HG02763 (cell line): ENCODE results near the gene RYR1.
"Not testable (repeated sequence)": the region's sequence is repeated elsewhere in the genome, so short reads cannot be mapped to it uniquely, and the experiment has no call there.

Experiments used
- ATAC-seq: cut with Tn5 transposase; IDR thresholded peaks from one replicate; pipeline ENCODE4 v1.9.1; 2021; ENCODE audit warnings: mild to moderate bottlenecking, moderate library complexity; ENCODE audit not compliant: unreplicated experiment

RYR1 gene

DNA sequence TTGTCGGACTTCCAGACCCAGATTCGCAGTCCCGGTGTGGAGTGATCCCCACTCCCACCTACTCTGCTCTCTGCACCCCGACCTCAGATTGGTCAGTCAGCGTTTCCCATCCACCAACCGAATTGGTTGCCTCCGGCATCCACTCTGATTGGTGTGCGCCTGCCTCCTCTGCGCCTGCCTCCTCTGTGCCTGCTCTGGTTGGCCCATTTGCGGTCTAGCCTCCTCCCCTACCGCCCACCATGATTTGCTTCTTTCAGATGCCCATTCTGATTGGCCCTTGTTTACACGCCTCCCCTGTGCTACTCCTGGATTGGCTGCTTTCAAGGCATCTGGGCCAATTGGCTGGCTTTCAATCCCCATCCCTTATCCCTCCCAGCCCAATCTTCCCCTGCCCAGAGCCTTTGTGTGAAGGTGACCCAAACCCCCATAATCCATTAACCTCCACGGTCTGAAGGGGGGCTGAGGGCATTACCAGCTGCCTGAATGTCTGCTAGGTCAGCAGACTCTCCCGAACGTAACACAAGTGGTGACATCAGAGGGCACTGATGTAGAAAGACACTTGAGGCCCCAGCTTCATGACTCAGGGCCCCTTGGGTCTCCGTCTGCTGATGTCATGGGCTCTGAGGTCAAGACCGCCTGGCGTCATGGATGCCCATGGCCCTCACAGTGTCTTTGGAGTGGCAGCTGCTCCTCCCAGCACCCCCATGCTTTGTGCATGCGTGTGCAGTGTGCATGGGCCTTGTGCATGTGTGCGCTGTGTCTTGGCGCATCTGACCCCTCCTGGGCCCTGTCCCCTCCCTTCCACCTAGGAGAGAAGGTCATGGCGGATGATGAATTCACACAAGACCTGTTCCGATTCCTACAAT lies 103.8 kb downstream of the RYR1 start:
- ATAC-seq, result no peak

DNA sequence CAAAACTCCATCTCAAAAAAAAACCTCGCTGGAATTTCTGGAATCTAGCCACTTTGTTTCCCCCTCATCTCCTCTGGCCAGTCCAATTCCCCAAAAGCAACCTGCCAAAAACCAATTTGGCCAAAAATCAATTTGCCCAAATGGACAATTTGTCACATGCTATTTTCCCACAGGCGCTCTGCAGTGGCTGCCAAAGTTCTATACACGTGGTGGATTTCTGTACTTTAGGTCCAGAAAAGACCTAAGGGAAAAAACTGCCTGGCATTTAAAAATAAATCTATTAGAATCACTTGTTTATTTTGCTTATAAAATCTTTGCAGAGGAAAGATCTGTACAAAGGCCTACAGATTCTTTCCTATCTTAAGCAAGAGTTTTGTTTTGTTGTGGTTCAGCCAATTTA lies 104.9 kb downstream of the RYR1 start:
- no peak for ATAC-seq

DNA sequence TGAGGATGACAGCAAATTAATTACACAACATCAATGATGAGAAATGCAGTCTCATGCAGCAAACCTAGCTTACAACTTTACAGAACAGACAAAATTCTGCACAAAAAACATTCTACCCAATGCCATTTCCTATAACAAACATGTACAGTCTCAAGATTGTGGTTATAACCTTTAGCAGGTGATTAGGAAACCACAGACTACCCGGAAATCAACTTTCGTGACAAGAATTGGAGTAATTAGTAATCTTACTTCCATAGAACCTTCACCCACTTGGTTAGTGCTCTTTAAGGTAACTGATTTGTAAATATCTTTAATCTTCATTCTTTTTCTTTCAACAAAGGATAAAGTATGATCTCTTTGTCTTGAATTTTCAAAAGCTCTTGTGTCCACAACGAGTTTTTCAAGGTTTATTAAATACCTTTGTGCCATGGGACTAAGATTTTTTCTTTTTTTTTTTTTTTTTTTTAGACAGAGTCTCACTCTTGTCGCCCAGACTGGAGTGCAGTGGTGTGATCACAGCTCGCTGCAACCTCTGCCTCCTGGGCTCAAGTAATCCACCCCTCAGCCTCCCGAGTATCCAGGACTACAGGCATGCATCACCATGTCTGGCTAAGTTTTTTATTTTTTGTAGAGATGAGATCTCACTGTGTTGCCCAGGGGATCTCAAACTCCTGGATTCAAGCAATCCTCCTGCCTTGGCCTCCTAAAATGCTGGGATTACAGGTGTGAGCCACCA lies 105.5 kb downstream of the RYR1 start:
- ATAC-seq, result no peak

DNA sequence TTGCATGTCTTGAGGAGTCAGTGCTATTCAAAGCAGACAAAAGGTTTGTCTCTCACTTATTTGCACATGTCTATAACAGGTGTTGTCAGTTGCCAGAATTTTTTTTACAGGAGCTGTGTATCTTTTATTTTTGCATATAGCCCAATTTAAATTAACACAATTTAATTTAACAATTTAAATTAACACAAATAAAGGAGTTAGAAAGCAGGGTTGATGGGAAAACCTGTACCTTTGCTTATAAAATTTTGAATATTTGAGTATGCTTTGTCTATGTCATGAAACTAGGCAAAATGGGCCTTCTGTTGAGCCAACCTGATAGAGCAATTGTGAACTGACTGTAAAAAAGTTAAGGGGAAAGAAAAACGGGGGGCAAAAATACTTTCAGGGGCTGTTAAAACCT lies 106.3 kb downstream of the RYR1 start:
- no peak for ATAC-seq

DNA sequence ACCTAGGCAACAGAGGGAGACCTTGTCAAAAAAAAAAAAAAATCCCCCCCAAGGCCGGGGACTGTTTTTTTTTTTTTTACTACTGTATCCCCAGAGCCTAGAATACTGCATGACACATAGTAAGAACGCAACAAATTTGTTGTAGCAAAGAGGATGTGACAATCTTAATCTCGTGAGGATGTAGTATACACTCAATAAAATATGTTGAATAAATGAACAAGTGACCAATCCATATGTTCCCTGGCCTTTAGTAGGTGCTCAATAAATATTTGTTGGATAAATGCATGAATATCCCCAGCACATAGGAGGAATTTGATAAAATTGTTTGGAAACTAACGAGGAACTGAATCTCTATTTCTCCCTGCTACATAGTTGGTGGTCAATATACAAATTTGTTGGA lies 108.5 kb downstream of the RYR1 start:
- ATAC-seq, result no peak

DNA sequence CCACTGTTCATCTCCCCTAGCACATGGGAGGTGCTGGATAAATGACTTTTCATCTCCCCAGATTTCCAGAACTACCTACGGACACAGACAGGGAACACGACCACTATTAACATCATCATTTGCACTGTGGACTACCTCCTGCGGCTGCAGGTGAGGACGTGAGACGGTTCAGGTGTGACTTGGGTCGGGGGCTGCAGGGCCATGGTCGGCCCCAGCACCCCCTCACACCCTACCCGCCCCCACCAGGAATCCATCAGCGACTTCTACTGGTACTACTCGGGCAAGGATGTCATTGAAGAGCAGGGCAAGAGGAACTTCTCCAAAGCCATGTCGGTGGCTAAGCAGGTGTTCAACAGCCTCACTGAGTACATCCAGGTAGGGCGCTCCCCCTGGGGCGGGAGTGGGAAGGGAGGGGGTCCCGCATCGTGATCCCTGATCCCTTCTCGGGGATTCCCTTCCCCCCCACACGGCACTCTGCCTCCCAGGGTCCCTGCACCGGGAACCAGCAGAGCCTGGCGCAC lies 109.9 kb downstream of the RYR1 start:
- ATAC-seq, result no peak

DNA sequence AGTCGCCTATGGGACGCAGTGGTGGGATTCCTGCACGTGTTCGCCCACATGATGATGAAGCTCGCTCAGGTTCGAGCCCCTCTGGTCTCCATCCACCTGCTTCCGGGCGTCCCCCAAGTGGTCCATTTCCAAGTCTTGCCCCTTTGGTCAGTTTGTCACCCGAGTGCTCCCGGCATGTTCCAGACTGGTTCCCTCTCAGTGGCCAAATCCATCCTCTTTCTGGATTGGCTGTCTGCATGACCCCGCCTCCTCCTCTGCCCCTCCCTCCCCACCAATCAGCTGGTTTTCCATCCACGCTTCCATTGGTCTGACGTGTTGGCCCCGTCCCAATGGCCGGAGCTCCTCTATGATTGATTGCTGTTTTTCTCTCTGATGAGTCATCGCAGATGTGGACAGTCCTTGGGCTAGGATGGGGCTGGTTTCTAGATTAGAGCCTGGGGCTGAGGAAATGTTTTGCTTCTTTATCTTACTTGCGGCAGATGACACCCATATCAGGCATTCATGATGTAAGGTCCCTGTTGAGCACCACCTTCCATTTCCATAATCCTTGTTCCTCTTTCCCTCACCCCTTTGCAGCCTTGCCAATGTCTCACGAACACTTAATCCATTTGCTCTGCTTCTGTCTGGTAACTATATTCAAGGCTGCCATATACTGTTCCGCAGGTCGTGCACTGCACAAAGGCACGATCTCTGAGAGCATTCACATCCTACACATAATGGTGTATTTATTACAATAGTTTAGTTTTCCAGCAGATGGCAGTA lies 110.5 kb downstream of the RYR1 start:
- no peak for ATAC-seq

DNA sequence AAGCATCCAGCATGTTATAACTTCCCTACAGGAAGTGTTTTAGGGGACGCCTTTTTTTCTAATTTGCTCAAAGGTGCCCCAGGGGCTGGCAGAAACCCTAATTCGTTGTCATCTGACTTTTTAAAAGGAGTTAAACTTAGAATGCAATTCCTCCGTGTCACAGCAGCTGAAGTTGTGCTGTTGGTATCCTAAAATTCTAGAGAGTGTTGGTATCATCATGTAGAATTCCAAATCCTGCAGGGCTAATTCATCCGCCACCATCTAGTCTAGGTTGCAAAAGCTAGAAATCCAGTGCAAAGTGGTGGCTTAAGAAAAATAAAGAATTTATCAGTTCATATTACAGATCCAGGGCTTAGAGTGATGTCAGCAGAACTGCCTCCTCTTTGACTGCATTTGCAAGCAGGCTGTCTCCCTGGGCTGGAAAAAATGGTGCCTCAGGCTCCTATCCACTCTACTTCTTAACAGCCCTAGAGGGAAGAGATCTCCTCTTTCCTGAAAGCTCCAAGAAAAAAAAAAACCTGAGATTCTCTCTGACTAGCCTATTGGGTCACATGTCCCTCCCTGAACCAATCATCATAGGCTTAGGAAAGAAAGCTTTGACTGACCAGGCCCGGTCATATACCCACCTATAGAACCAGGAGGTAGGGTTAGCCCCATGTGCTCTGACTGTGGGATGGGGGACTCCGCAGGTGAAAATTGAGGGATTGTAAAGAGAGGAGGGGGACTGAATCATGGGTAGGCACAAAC lies 111.3 kb downstream of the RYR1 start:
- ATAC-seq, result no peak

DNA sequence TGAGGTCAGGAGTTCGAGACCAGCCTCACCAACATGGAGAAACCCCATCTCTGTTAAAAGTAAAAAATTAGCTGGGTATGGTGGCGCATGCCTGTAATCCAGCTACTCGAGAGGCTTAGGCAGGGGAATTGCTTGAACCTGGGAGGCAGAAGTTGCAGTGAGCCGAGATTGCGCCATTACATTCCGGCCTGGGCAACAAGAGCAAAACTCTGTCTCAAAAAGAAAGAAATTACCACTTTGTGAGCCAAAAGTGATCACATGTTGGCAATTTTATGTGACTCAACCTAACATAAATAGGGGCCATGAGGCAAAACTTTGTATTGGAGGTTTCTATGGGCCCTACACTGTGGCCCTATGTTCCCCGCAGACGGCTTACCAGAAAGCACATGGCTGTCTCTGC lies 112.1 kb downstream of the RYR1 start:
- ATAC-seq, result no peak

DNA sequence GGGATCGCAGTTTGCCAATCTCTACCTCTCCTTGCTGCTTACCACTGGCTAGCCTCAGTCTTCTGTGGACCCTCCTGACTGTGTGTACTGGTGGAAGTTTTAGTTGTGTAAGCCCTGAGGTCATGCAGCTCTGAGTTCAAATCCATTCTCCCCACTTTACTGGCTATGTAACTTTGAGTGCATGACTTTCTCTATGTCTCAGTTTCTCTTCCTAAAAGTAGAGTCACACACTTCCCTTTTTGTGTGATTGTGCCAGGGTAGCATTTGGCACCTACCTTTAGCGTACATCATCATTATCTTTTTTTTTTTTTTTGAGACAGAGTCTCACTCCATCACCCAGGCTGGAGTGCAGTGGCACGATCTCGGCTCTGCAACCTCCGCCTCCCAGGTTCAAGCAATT lies 113.9 kb downstream of the RYR1 start:
- ATAC-seq, result no peak

DNA sequence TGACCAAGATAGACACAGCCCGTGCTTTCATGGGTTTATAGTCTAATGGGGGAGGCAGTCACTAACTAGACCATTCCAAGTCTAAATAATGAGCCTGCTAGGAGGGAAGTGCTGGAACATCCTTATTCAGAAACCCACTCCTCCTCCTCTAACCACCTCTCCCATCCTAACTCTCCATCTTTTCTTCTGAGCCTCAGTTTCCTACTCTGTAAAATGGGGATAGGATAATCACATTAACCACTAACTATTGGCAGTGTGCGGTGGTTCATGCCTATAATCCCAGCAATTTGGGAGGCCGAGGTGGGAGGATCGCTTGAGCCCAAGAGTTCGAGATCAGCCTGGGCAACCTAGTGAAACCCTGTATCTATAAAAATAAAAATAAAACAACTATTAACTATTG lies 115.6 kb downstream of the RYR1 start:
- no peak for ATAC-seq

DNA sequence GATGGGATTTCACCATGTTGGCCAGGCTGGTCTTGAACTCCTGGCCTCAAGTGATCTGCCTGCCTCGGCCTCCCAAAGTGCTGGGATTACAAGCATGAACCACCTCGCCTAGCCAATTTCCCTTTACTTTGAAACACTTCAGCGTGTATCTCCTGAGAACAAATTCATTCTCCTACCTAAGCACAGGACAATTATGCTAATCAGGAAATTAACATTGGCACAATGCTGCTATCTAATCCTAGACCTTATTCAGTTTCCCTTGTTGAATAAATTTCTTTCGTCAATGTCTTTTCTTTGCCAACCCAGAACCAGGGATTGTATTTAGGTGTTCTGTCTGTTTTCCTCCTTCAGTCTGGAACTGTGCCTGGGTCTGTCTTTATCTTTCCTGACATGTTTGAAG lies 116.5 kb downstream of the RYR1 start:
- no peak for ATAC-seq

DNA sequence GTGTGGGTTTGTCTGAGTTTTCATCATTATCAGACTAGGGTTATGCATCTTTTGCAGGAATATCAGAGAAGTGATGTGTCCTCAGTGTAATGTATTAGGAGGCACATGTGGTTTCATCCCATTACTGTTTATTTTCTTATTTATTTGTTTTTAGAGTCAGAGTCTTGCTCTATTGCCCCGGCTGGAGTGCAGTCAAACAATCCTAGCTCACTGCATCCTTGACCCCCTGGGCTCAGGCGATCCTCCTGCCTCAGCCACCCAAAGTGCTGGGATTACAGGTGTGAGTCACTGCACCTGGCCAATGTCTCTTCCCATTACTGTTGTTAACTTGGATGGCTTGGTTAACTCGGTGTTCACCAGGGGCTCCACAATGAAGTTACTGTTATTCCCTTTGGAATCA lies 116.9 kb downstream of the RYR1 start:
- ATAC-seq, result no peak

DNA sequence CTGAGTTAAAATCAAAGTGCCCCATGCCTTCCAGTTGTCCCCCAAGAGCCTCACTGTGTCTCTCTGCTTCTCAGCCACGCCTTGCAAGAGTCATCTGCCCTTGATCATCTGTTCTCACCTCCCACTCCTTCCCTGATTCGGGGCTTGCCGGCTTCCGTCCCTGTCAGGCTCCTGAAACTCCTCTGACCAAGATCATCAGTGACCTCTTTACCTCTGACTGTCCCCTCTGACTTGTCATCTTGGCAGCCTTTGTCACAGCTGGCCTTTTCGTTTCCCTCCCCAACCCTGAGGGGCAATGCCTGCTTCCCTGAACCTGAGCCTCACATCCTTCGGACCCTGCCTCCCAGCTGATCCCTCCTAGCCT lies 117.9 kb downstream of the RYR1 start:
- ATAC-seq, result no peak

DNA sequence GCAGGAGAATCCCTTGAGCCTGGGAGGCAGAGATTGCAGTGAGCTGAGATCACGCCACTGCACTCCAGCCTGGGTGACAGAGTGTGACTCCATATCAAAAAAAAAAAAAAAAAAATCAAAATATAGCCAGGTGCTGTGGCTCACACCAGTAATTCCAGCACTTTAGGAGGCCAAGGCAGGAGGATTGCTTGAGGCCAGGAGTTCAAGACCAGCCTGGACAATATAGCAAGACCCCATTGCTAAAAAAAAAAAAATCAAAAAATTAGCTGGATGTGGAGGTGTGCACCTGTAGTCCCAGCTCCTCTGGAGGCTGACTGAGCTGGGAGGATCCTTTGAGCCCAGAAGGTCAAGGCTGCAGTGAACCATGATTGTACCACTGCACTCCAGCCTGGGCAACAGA lies 119.7 kb downstream of the RYR1 start:
- not testable (repeated sequence) for ATAC-seq

DNA sequence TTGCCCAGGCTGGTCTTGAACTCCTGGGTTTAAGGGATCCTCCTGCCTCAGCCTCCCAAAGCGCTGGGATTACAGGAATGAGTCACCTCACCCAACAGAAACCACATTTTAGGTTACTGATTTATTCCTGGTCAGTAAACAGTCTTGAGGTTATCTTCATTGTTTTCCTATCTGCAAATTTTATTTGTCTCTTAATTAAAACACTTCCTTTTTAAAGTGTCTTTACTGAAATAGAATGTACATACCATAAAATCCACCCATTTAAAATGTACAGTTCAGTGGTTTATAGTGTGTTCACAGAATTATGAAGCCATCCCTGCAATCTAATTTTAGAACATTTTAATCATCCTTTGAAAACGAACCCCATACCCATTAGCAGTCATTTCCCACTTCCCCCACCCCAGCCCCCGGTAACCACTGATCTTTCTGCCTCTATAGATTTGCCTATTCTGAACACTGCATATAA lies 121.2 kb downstream of the RYR1 start:
- ATAC-seq, result no peak

DNA sequence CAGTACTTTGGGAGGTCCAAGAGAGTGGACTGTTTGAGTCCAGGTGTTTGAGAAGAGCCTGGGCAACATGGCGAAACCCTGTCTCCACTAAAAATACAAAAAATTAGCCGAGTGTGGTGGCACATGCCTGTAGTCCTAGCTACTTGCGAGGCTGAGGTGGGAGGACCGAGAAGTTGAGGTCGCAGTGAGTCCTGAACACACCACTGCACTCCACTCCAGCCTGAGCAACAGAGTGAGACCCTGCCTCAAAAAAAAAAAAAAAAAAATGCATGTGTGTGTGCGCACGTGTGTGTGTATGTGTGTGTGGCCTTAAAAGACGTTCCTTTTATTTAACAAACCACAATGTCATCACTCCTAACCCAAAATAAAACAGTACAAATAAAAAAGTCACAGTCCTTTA lies 121.7 kb downstream of the RYR1 start:
- no peak for ATAC-seq

DNA sequence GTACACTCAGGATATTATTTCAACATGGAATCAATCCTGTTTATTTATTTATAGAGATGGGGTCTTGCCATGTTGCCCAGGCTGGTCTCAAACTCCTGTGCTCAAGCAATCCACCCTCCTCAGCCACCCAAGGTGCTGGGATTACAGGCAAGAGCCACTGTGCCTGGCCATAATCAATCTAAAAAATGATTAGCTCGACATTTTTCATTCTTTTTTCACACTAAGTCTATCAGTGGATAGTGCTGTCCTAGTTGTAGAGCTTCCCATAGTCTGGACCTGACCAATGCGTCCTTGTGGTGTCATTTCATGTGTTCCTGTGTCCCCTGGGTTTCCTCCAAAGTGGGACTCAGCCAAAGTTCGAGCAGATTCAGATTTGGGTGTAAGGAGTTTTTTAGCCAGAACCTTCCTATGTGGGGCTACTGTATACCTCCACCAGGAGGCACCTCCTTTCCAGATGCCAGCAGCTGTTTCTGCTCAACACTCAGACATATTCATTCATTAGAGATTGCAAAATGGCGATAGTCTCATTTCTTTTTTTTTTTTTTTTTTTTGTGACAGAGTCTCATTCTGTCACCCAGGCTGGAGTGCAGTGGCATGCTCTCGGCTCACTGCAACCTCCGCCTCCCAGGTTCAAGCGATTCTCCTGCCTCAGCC lies 123.2 kb downstream of the RYR1 start:
- ATAC-seq, result no peak

DNA sequence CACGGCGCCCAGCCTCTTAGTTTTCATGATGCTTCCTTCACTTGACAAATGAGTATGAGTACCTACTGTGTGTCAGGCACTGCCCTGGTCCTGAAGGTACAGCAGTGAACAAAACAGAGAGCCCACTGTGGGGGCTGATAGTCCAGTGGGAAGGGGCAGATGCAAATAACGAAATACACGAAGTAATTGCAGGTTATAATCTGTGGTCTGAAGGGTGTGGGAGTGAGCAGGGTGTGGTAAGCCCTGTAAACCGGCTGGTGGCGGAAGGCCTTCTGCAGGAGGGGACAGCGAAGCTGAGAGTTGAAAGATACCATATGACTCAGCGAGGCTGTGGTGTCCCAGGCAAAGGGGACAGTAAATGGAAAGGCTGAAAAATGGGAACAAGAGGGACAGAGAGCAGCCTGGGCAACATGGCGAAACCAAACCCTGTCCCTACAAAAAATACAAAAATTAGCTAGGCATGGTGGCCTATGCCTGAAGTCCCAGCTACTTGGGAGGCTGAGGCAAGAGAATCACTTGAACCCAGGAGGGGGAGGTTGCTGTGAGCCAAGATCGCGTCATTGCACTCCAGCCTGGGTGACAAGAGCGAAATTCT lies 123.8 kb downstream of the RYR1 start:
- ATAC-seq, result no peak

DNA sequence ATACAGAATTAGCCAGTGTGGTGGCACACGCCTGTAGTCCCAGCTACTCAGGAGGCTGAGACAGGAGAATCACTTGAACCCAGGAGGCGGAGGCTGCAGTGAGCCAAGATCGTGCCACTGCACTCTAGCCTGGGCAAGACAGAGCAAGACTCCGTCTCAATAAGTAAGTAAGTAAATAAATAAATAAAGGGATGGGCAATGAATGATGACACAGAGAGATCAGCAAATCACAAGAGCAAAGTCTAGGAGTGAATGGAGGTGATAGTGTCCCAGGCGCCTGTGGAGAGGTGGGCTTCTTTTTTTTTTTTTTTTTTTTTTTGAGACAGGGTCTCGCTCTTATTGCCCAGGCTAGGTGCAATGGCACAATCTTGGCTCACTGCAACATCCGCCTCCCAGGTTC lies 125.4 kb downstream of the RYR1 start:
- not testable (repeated sequence) for ATAC-seq
